WTC11 (cell line): ENCODE results near the gene DYRK1A. TPM values are rescaled to one million over a fixed set of nuclear protein-coding genes. Genes with fewer than 3 reads are reported as not detected.

ENCODE experiments used
- ATAC-seq: fragments of 200-7000 bp; cut with Tn5 transposase; 2 replicates; pipeline ENCODE4 v1.10.0; 2021; ENCODE audit warnings: mild to moderate bottlenecking, moderate library complexity
- CTCF ChIA-PET: fragments of 300-600 bp; sonication (Branson Sonifier 250); formaldehyde crosslinking; loops from one replicate; lab custom pipeline; 2021; ENCODE audit warnings: antibody characterized with exemption; lab: Charles Lee
- POLR2A ChIA-PET: fragments of 350-600 bp; sonication (Branson Sonifier 250); formaldehyde crosslinking; loops from one replicate; lab custom pipeline; 2021; ENCODE audit warnings: antibody characterized with exemption; lab: Charles Lee
- DNase-seq: peaks from one replicate; pipeline ENCODE4 v3.0.0; 2021; ENCODE audit warnings: low spot score
- H3K27ac Mint-ChIP-seq: 2 replicates; pipeline ENCODE4 v1.8.0; 2021; ENCODE audit warnings: mixed read lengths
- H3K27me3 Mint-ChIP-seq: 2 replicates; pipeline ENCODE4 v1.8.0; 2021; ENCODE audit warnings: low read depth, mild to moderate bottlenecking, moderate library complexity, mixed read lengths
- H3K36me3 Mint-ChIP-seq: 2 replicates; pipeline ENCODE4 v1.8.0; 2021; ENCODE audit warnings: mixed read lengths
- H3K4me1 Mint-ChIP-seq: 2 replicates; pipeline ENCODE4 v1.8.0; 2022; ENCODE audit warnings: mixed read lengths
- H3K4me3 Mint-ChIP-seq: 2 replicates; pipeline ENCODE4 v1.8.0; 2021; ENCODE audit warnings: mild to moderate bottlenecking, moderate library complexity, mixed read lengths
- H3K9me3 Mint-ChIP-seq: 2 replicates; pipeline ENCODE4 v1.8.0; 2021; ENCODE audit warnings: mixed read lengths
- E2F5 ChIP-seq: sonication (generic); formaldehyde crosslinking; IDR thresholded peaks from 2 replicates; pipeline ENCODE4 v1.8.1; 2022; ENCODE audit warnings: mild to moderate bottlenecking, moderate library complexity, missing genetic modification reagents
- FOXJ3 ChIP-seq: sonication (generic); formaldehyde crosslinking; IDR thresholded peaks from 2 replicates; pipeline ENCODE4 v1.9.0; 2021; ENCODE audit warnings: missing genetic modification reagents, mild to moderate bottlenecking, borderline replicate concordance
- FOXK1 ChIP-seq: sonication (generic); formaldehyde crosslinking; IDR thresholded peaks from 2 replicates; pipeline ENCODE4 v1.8.0; 2022; ENCODE audit warnings: mild to moderate bottlenecking, moderate library complexity, missing genetic modification reagents
- FOXP1 ChIP-seq: sonication (generic); formaldehyde crosslinking; IDR thresholded peaks from 2 replicates; pipeline ENCODE4 v1.8.0; 2022; ENCODE audit warnings: missing genetic modification reagents, mild to moderate bottlenecking, moderate library complexity, borderline replicate concordance
- GRHL2 ChIP-seq: fragments of 250-450 bp; sonication (Bioruptor Pico); IDR thresholded peaks from 2 replicates; pipeline ENCODE4 v1.8.0; 2022; ENCODE audit warnings: mild to moderate bottlenecking, moderate library complexity; ENCODE audit not compliant: insufficient replicate concordance, severe bottlenecking
- IRF1 ChIP-seq: sonication (generic); formaldehyde crosslinking; IDR thresholded peaks from 2 replicates; pipeline ENCODE4 v1.8.0; 2023; ENCODE audit warnings: missing genetic modification reagents
- MXD4 ChIP-seq: fragments of 250-450 bp; sonication (Bioruptor Pico); IDR thresholded peaks from 2 replicates; pipeline ENCODE4 v1.8.0; 2021; ENCODE audit warnings: mild to moderate bottlenecking, moderate library complexity, borderline replicate concordance
- NFYB ChIP-seq: sonication (generic); formaldehyde crosslinking; conservative IDR thresholded peaks from 2 replicates; pipeline ENCODE4 v1.8.0; 2022; ENCODE audit warnings: low read depth, missing genetic modification reagents
- NR2C2 ChIP-seq: sonication (generic); formaldehyde crosslinking; IDR thresholded peaks from 2 replicates; pipeline ENCODE4 v1.8.0; 2022; ENCODE audit warnings: mild to moderate bottlenecking, missing genetic modification reagents
- PRRX2 ChIP-seq: fragments of 250-450 bp; sonication (Bioruptor Pico); IDR thresholded peaks from 2 replicates; pipeline ENCODE4 v1.8.0; 2021; ENCODE audit warnings: mild to moderate bottlenecking
- SMAD3 ChIP-seq: sonication (generic); formaldehyde crosslinking; IDR thresholded peaks from 2 replicates; pipeline ENCODE4 v1.8.0; 2022; ENCODE audit warnings: missing genetic modification reagents, mild to moderate bottlenecking, borderline replicate concordance
- SMAD4 ChIP-seq: sonication (generic); formaldehyde crosslinking; IDR thresholded peaks from 2 replicates; pipeline ENCODE4 v1.8.0; 2022; ENCODE audit warnings: mild to moderate bottlenecking, missing genetic modification reagents
- TEAD4 ChIP-seq: sonication (generic); formaldehyde crosslinking; IDR thresholded peaks from 2 replicates; pipeline ENCODE4 v1.8.0; 2022; ENCODE audit warnings: mild to moderate bottlenecking, missing genetic modification reagents
- ZNF232 ChIP-seq: sonication (generic); formaldehyde crosslinking; IDR thresholded peaks from 2 replicates; pipeline ENCODE4 v1.8.0; 2022; ENCODE audit warnings: mild to moderate bottlenecking, missing genetic modification reagents
- ZNF423 ChIP-seq: fragments of 250-450 bp; sonication (Bioruptor Pico); IDR thresholded peaks from 2 replicates; pipeline ENCODE4 v2.1.2; 2022; ENCODE audit warnings: mild to moderate bottlenecking, moderate library complexity
- ZNF532 ChIP-seq: fragments of 250-450 bp; sonication (Bioruptor Pico); IDR thresholded peaks from 2 replicates; pipeline ENCODE4 v1.9.0; 2021; ENCODE audit warnings: mild to moderate bottlenecking, borderline replicate concordance
- ZSCAN18 ChIP-seq: fragments of 250-450 bp; sonication (Bioruptor Pico); IDR thresholded peaks from 2 replicates; pipeline ENCODE4 v2.1.2; 2022; ENCODE audit warnings: mild to moderate bottlenecking, moderate library complexity
- total RNA-seq: library from RNA; stranded (reverse); gene quantifications from 3 replicates; pipeline ENCODE4 v1.2.3, GENCODE V29; 2021
- TF ChIP-seq, protein P1 (sequence below): sonication (generic); formaldehyde crosslinking; IDR thresholded peaks from 2 replicates; pipeline ENCODE4 v1.8.1; 2023; ENCODE audit warnings: mild to moderate bottlenecking, missing genetic modification reagents
- TF ChIP-seq, protein P2 (sequence below): sonication (generic); formaldehyde crosslinking; IDR thresholded peaks from 2 replicates; pipeline ENCODE4 v1.8.1; 2023; ENCODE audit warnings: mild to moderate bottlenecking, missing genetic modification reagents, borderline replicate concordance

The DYRK1A gene
- total RNA-seq, 1 experiment from 2014 or later: 56.5 TPM

DNA sequence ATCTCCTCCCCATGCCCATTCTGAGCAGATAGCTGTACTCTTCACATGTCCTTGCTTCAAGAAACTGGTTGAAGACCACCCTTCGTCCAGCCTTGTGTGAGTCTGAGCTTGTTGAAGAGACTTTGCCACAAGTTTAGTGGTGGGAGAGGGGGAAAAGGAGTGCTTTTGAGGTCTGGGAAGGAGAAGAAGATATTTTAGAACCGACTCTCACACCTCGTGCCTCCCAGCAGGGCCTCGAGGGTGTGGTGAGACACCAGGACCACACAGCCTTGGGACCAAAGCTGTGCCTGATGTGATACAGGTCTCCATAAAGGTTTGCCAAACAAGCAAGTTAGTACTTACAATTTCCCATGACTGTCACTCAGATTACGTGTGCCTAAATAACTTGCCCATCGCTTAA is 201.8 kb downstream of the DYRK1A start (continued):
- TF ChIP-seq FOXK1 (CRISPR knock-in tag) (no peak), FOXJ3 (no peak), ZSCAN18 (CRISPR knock-in tag) (no peak), SMAD3 (CRISPR knock-in tag) (no peak)
- TF ChIP-seq, protein P1, sequence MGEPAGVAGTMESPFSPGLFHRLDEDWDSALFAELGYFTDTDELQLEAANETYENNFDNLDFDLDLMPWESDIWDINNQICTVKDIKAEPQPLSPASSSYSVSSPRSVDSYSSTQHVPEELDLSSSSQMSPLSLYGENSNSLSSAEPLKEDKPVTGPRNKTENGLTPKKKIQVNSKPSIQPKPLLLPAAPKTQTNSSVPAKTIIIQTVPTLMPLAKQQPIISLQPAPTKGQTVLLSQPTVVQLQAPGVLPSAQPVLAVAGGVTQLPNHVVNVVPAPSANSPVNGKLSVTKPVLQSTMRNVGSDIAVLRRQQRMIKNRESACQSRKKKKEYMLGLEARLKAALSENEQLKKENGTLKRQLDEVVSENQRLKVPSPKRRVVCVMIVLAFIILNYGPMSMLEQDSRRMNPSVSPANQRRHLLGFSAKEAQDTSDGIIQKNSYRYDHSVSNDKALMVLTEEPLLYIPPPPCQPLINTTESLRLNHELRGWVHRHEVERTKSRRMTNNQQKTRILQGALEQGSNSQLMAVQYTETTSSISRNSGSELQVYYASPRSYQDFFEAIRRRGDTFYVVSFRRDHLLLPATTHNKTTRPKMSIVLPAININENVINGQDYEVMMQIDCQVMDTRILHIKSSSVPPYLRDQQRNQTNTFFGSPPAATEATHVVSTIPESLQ: no peak

GRCh38 chr21:37568916-37569315 is 202.3 kb downstream of the DYRK1A start:
- H3K9me3 Mint-ChIP-seq: no peaks in the 10 kb centered on the region
- H3K27ac Mint-ChIP-seq: no peak overlapping the region
- H3K4me1 Mint-ChIP-seq: peaks cover 24% of the 10 kb centered on the region
- peaks cover 7% of the 10 kb centered on the region for H3K27me3 Mint-ChIP-seq
- H3K4me3 Mint-ChIP-seq: no peak overlapping the region
- DNase-seq (no peak), ATAC-seq (no peak)
- POLR2A ChIA-PET: no interaction called here
- no peak for TF ChIP-seq NFYB (CRISPR knock-in tag)
- TF ChIP-seq FOXP1 (CRISPR knock-in tag): no peak
- no peak for TF ChIP-seq ZNF423
- no peak for TF ChIP-seq MXD4 (CRISPR knock-in tag)
- TF ChIP-seq, protein P2, sequence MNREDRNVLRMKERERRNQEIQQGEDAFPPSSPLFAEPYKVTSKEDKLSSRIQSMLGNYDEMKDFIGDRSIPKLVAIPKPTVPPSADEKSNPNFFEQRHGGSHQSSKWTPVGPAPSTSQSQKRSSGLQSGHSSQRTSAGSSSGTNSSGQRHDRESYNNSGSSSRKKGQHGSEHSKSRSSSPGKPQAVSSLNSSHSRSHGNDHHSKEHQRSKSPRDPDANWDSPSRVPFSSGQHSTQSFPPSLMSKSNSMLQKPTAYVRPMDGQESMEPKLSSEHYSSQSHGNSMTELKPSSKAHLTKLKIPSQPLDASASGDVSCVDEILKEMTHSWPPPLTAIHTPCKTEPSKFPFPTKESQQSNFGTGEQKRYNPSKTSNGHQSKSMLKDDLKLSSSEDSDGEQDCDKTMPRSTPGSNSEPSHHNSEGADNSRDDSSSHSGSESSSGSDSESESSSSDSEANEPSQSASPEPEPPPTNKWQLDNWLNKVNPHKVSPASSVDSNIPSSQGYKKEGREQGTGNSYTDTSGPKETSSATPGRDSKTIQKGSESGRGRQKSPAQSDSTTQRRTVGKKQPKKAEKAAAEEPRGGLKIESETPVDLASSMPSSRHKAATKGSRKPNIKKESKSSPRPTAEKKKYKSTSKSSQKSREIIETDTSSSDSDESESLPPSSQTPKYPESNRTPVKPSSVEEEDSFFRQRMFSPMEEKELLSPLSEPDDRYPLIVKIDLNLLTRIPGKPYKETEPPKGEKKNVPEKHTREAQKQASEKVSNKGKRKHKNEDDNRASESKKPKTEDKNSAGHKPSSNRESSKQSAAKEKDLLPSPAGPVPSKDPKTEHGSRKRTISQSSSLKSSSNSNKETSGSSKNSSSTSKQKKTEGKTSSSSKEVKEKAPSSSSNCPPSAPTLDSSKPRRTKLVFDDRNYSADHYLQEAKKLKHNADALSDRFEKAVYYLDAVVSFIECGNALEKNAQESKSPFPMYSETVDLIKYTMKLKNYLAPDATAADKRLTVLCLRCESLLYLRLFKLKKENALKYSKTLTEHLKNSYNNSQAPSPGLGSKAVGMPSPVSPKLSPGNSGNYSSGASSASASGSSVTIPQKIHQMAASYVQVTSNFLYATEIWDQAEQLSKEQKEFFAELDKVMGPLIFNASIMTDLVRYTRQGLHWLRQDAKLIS (CRISPR knock-in tag): no peak
- no peak for TF ChIP-seq GRHL2 (CRISPR knock-in tag)
- TF ChIP-seq PRRX2 (CRISPR knock-in tag): no peak
- no peak for TF ChIP-seq SMAD4 (CRISPR knock-in tag)
- TF ChIP-seq E2F5 (CRISPR knock-in tag): no peak
- TF ChIP-seq, all 79 proteins: peak for 0
- CTCF ChIA-PET: no interaction called here
- no peaks in the 10 kb centered on the region for H3K36me3 Mint-ChIP-seq

DNA sequence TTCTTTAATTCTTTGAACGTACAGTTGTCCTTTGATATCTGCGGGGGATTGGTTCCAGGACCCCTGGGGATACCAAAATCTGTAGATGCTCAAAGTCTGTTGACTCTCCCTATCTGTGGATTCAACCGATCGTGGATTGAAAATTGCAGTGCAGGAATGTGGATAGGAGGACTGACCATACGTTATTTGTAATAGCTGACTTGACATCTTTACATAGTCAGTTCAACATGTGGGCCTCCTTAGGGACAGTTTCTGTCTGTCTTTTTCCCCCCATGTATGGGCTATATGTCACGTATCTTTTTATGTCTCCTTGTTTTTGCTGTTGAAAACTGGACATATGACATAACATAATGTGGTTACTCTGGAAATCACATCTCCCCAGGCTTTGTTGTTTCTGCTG is 204.9 kb downstream of the DYRK1A start:
- no peak for DNase-seq
- ChIA-PET CTCF (no interaction called here), POLR2A (no interaction called here)
- peaks cover 5% of the 10 kb centered on the region; the same call in 1 of the 2 replicates for H3K27me3 Mint-ChIP-seq
- no peak overlapping the region for H3K27ac Mint-ChIP-seq
- H3K36me3 Mint-ChIP-seq: no peaks in the 10 kb centered on the region
- H3K4me3 Mint-ChIP-seq: no peak overlapping the region
- ATAC-seq: no peak
- H3K4me1 Mint-ChIP-seq: peaks cover 2% of the 10 kb centered on the region; the same call in 1 of the 2 replicates
- peaks cover 8% of the 10 kb centered on the region for H3K9me3 Mint-ChIP-seq
- TF ChIP-seq IRF1 (CRISPR knock-in tag) (no peak), TEAD4 (CRISPR knock-in tag) (no peak), ZNF232 (CRISPR knock-in tag) (no peak), NR2C2 (CRISPR knock-in tag) (no peak), ZNF532 (CRISPR knock-in tag) (no peak)
